Right lobe of liver (tissue), 6 donors: ENCODE measurements around the gene BEAN1. TPM values are rescaled to one million over a fixed set of nuclear protein-coding genes. Genes with fewer than 3 reads are reported as not detected.

Experiments used
- ATAC-seq, 4 donors: fragments of 200-7000 bp; cut with Tn5 transposase; one replicate each; pipeline ENCODE4 v1.9.1; 2020; ENCODE audit warnings: mild to moderate bottlenecking in 4 of 4, moderate library complexity in 4 of 4
- DNase-seq, 3 donors: peaks; one replicate each; pipeline ENCODE4 v3.0.0-alpha.2; 2020
- H3K27ac ChIP-seq, 3 donors: fragments of 200-600 bp; one replicate each; pipeline ENCODE4 v1.8.0; 2022
- H3K27me3 ChIP-seq, 2 donors: fragments of 200-600 bp; one replicate each; pipeline ENCODE4 v1.8.0; 2022
- H3K36me3 ChIP-seq, 4 donors: fragments of 200-600 bp; sonication (generic) in 1 of 4; one replicate each; pipeline versions ENCODE4 v1.5.1 to v1.8.0; 2017 to 2022; ENCODE audit warnings: control low read depth in 1 of 4
- H3K4me1 ChIP-seq, 4 donors: fragments of 200-600 bp; sonication (generic) in 1 of 4; one replicate each; pipeline versions ENCODE4 v1.5.1 to v1.8.0; 2017 to 2022; ENCODE audit warnings: control low read depth in 1 of 4
- H3K4me3 ChIP-seq, 3 donors: fragments of 200-600 bp; one replicate each; pipeline ENCODE4 v1.8.0; 2022
- H3K9me3 ChIP-seq, 4 donors: fragments of 200-600 bp; sonication (generic) in 1 of 4; one replicate each; pipeline versions ENCODE4 v1.5.1 to v1.8.0; 2017 to 2022; ENCODE audit warnings: control low read depth in 1 of 4
- CTCF ChIP-seq, 4 donors: fragments of 200-600 bp in 3 of 4; fragments of 450-650 bp in 1 of 4; IDR thresholded peaks; one replicate each; pipeline versions ENCODE4 v1.5.1 to v1.8.0; 2016 to 2022; ENCODE audit warnings: antibody characterized with exemption in 4 of 4, mild to moderate bottlenecking in 2 of 4
- POLR2A ChIP-seq: fragments of 450-650 bp; IDR thresholded peaks from one replicate; pipeline ENCODE4 v1.6.1; 2017; ENCODE audit warnings: antibody characterized with exemption, mild to moderate bottlenecking
- WGBS: methylation state at CpG from one replicate; pipeline ENCODE4 v1.1.6; 2018; ENCODE audit warnings: low coverage, low lambda C conversion rate; ENCODE audit not compliant: insufficient coverage; ENCODE audit errors: missing lambda C conversion rate; 5-methylcytosine and 5-hydroxymethylcytosine counted together
- intact Hi-C, 2 donors: fragments of 100-400 bp; cut with DNase I; formaldehyde crosslinking; loops; one replicate each; pipeline versions ENCODE4 v1.11.2 to v1.14.1; 2022
- total RNA-seq, 6 experiments: library from RNA; depleted of rRNA in 2 of 6; stranded (reverse); fragments of >200 nt in 2 of 6; fragmentation: NEBNext Ultra II Directional in 3 of 6; extraction: Animal tissue kit (Norgen Biotek cat#: 25700) in 3 of 6; gene quantifications; one replicate each; pipeline versions ENCODE4 v1.1.0 to v1.2.4, GENCODE V29; 2016 to 2023
- donor health status: DM: no; HTN: yes; CAD: no.
- donor health status: DM: no; HTN: no; CAD: no.
- donor health status: DM: no; HTN: no; CAD: no.
- donor health status: DM: no; HTN: yes; CAD: no.
- donor health status: DM: no; HTN: yes; CAD: no.

Gene BEAN1
- total RNA-seq, 6 experiments from 2014 or later, result 0.09 to 0.26 (median 0.10) TPM; not detected in 3

- DNase-seq (peak; percentile 79 to 83 (median 82)), ATAC-seq (peak; percentile 79 to 84 (median 82))
- Histone ChIP-seq H3K9me3 (no peaks in the 10 kb centered on the region), H3K36me3 (no peaks in the 10 kb centered on the region), H3K4me1 (no peaks in the 10 kb centered on the region), H3K27ac (no peak overlapping the region), H3K27me3 (no peaks in the 10 kb centered on the region), H3K4me3 (no peak overlapping the region)
- intact Hi-C loops, result loop anchor here in 1 of 2 donors (5.0 kb wide), 1 partner anchor 77 kb away; no protein-coding TSS in a partner anchor
- TF ChIP-seq POLR2A (no peak), CTCF (IDR thresholded peaks at IDR 0.05) (peak; percentile 82 to 91 (median 90))
- 46% methylated on average over 12 of the region's 14 CpGs for WGBS
Measured at GRCh38 chr16:66483689-66484452, 56.8 kb downstream of the BEAN1 start.

GRCh38 chr16:66484453-66485213 is 57.5 kb downstream of the BEAN1 start:
- no peak for DNase-seq
- H3K4me1 ChIP-seq, result no peaks in the 10 kb centered on the region
- intact Hi-C loops, result loop anchor here in 1 of 2 donors (5.0 kb wide), 1 partner anchor 77 kb away; no protein-coding TSS in a partner anchor
- no peaks in the 10 kb centered on the region for H3K27me3 ChIP-seq
- H3K9me3 ChIP-seq, result no peaks in the 10 kb centered on the region
- ATAC-seq, result no peak
- 85% methylated on average over 3 of the region's 15 CpGs for WGBS
- H3K36me3 ChIP-seq, result no peaks in the 10 kb centered on the region
- H3K4me3 ChIP-seq, result no peak overlapping the region
- TF ChIP-seq CTCF (IDR thresholded peaks at IDR 0.05) (no peak), POLR2A (no peak)
- no peak overlapping the region for H3K27ac ChIP-seq

- no peaks in the 10 kb centered on the region for H3K27me3 ChIP-seq
- no peaks in the 10 kb centered on the region for H3K9me3 ChIP-seq
- TF ChIP-seq POLR2A (no peak), CTCF (IDR thresholded peaks at IDR 0.05) (no peak)
- no peak overlapping the region for H3K4me3 ChIP-seq
- intact Hi-C loops, result no loop called here
- WGBS, result 78% methylated on average over 5 of the region's 6 CpGs
- DNase-seq, result no peak
- no peak overlapping the region for H3K27ac ChIP-seq
- ATAC-seq, result no peak
- no peaks in the 10 kb centered on the region for H3K4me1 ChIP-seq
- no peaks in the 10 kb centered on the region for H3K36me3 ChIP-seq
Measured at GRCh38 chr16:66485376-66485775, 58.3 kb downstream of the BEAN1 start.

GRCh38 chr16:66486199-66486772 is 59.2 kb downstream of the BEAN1 start:
- intact Hi-C loops, result no loop called here
- no peak overlapping the region for H3K27ac ChIP-seq

More at GRCh38 chr16:66486199-66486772, 59.2 kb downstream of the BEAN1 start:
- Histone ChIP-seq H3K36me3 (no peaks in the 10 kb centered on the region), H3K9me3 (no peaks in the 10 kb centered on the region), H3K27me3 (no peaks in the 10 kb centered on the region), H3K4me1 (no peaks in the 10 kb centered on the region), H3K4me3 (no peak overlapping the region)
- 96% methylated on average over 10 of the region's 12 CpGs for WGBS
- TF ChIP-seq CTCF (IDR thresholded peaks at IDR 0.05) (no peak), POLR2A (no peak)
- DNase-seq (no peak), ATAC-seq (no peak)
